Neutrophil (primary cell): ENCODE data around the gene ABLIM2.

Experiments used
- H3K27ac ChIP-seq: fragments of 200-600 bp; sonication (generic); 2 replicates; pipeline ENCODE4 v1.5.1; 2016; ENCODE audit warnings: mild to moderate bottlenecking, moderate library complexity
- H3K27me3 ChIP-seq: fragments of 200-600 bp; sonication (generic); 2 replicates; pipeline ENCODE4 v1.6.0; 2016; ENCODE audit warnings: mild to moderate bottlenecking
- H3K36me3 ChIP-seq: fragments of 200-600 bp; sonication (generic); 2 replicates; pipeline ENCODE4 v1.5.1; 2017
- H3K4me1 ChIP-seq, 2 experiments: fragments of 200-600 bp in 1 of 2; sonication (generic) in 1 of 2; 1 replicate in 1 of 2; 2 replicates in 1 of 2; pipeline versions ENCODE4 v1.5.1 to v1.6.1; 2013 to 2016; ENCODE audit warnings: low read depth in 1 of 2, low read length in 1 of 2, mild to moderate bottlenecking in 1 of 2, moderate library complexity in 1 of 2; ENCODE audit not compliant: control insufficient read depth in 1 of 2, insufficient read depth in 1 of 2
- H3K4me3 ChIP-seq, 2 experiments: fragments of 200-600 bp in 1 of 2; sonication (generic) in 1 of 2; 1 replicate in 1 of 2; 2 replicates in 1 of 2; pipeline ENCODE4 v1.5.1; 2013 to 2016; ENCODE audit warnings: low read depth in 1 of 2, low read length in 1 of 2, mild to moderate bottlenecking in 1 of 2, moderate library complexity in 1 of 2
- H3K9me3 ChIP-seq: fragments of 200-600 bp; sonication (generic); 2 replicates; pipeline ENCODE4 v1.5.1; 2016
- TF ChIP-seq, protein P1 (sequence below): fragments of 200-600 bp; sonication (generic); IDR thresholded peaks from 2 replicates; pipeline ENCODE4 v1.5.1; 2016; ENCODE audit warnings: antibody characterized with exemption

ABLIM2 gene

DNA sequence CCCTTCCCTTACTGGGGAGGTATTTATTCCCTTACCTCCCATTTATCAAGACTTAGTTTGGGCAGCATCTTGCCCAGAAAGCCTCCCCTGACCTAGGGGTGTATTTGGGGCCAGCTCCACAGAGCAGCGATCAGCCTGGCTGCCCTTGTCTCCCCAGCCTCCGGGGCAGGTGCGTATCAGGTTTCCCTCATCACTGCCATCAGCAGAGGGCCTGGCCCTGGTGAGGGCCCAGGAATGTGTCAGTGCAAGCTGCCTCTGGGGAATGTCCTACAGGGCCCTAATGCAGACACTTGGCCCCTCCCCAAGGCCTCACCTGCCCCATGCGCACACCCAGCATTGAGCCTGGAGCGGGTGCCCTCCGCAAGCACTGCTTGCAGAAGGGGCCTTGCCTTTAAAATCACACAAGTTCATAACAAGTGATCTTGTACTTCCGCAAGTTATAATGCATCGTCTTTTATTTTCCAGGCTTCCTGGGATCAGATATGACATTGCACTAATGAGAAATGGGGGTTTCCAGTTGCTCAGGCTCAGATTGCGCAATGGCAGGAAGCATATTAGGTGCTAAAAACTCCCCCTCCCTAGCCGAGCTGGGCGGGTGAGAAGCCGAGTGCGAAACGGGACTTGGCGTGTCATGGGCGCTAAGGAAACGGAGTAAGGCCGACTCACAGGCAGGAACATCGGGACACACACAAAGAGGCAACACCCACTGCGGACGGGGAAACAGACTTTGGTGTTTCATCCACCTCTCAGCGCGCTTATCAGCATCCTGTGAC lies 193.5 kb downstream of the ABLIM2 start:
- TF ChIP-seq, protein P1, sequence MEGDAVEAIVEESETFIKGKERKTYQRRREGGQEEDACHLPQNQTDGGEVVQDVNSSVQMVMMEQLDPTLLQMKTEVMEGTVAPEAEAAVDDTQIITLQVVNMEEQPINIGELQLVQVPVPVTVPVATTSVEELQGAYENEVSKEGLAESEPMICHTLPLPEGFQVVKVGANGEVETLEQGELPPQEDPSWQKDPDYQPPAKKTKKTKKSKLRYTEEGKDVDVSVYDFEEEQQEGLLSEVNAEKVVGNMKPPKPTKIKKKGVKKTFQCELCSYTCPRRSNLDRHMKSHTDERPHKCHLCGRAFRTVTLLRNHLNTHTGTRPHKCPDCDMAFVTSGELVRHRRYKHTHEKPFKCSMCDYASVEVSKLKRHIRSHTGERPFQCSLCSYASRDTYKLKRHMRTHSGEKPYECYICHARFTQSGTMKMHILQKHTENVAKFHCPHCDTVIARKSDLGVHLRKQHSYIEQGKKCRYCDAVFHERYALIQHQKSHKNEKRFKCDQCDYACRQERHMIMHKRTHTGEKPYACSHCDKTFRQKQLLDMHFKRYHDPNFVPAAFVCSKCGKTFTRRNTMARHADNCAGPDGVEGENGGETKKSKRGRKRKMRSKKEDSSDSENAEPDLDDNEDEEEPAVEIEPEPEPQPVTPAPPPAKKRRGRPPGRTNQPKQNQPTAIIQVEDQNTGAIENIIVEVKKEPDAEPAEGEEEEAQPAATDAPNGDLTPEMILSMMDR, result no peak
- Histone ChIP-seq H3K4me1 (no peaks in the 10 kb centered on the region), H3K4me3 (no peak overlapping the region), H3K27me3 (peaks cover 87% of the 10 kb centered on the region), H3K9me3 (no peaks in the 10 kb centered on the region), H3K36me3 (no peaks in the 10 kb centered on the region), H3K27ac (no peak overlapping the region)

DNA sequence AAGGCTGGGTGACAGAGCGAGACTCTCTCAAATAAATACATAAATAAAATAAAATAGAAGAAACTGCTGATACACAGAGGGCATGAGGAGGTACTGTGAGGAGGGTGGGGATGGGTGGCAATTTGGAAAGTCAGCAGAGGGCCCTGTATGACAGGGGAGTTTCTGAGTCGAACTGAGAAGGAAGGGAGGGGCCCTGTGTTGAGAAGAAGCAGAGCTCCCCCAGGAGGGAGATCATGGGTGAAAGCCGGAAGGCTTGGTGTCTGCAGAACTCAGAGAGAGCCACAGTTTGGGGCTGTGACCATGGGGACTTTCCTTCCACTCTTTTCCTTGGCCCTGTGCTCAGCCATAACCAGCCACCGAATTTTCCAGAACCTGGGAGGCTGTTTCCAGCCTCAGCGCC lies 194.2 kb downstream of the ABLIM2 start:
- H3K4me3 ChIP-seq, result no peak overlapping the region
- H3K9me3 ChIP-seq, result no peaks in the 10 kb centered on the region
- TF ChIP-seq, protein P1, result no peak
- H3K4me1 ChIP-seq, result no peaks in the 10 kb centered on the region
- H3K27me3 ChIP-seq, result peaks cover 87% of the 10 kb centered on the region
- no peak overlapping the region for H3K27ac ChIP-seq
- H3K36me3 ChIP-seq, result no peaks in the 10 kb centered on the region

DNA sequence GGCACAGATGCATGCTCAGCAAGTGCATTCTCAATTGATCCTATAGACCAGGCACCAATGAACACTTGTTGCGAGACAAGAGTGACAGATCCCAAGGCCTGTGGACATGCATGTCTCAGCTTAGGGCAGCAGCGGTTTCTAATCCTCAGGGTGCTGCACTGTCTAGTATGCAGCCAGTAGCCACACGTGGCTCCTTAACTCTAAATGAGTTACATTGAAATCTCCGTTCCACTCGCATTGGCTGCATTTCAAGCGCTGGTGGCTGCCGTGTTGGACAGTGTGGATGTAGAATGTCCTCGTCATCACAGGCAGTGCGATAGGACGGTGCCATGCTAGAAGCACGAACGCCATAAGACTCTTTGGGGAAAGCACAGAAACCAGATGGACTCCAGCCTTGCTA lies 194.9 kb downstream of the ABLIM2 start:
- H3K27me3 ChIP-seq, result peaks cover 87% of the 10 kb centered on the region
- no peak overlapping the region for H3K27ac ChIP-seq
- H3K4me1 ChIP-seq, result no peaks in the 10 kb centered on the region
- no peak overlapping the region for H3K4me3 ChIP-seq
- H3K9me3 ChIP-seq, result no peaks in the 10 kb centered on the region
- TF ChIP-seq, protein P1, result no peak
- H3K36me3 ChIP-seq, result no peaks in the 10 kb centered on the region

DNA sequence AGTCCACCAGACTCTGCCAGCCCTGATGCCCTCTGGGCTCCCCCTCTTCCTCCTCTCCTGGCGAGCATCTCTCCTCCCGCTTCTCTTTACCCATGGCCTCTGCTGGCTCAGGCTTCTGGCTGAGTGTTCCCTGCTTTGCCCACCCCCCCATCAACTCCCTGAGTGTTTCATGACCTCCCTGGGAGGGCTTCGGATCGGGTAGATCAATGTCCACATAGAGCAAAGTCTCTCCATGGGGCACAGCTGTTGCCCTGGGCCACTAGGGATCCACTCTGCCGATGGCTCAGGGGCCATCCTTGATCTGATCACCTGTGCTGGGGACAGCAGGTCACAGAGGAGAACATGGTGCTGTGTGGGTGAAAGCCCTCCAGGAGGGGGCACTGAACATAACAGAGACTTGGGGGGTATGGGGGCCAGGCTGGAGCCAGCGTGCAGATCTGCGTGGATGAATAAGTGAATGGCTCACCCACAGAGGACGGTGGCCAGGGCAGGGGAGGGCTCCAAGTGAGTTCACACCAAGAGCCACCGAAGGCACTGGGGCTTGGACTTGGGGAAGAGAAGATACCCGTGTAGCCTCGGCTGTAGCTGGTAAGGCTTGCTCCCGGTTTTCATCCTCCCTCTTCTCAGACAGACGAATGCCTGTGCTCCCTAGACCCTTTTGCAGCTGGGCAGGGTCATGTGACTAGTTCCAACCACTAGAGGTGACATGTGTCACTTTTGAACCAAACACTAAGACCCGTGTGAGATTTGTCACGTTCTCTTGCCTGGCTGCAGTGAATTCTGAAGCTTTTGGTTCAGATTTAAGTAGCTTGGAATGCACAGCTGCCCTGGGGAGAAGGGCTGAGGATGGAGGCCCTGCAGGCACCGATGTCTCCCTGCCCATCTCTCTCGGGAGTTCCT lies 195.8 kb downstream of the ABLIM2 start:
- Histone ChIP-seq H3K27ac (no peak overlapping the region), H3K36me3 (no peaks in the 10 kb centered on the region), H3K9me3 (no peaks in the 10 kb centered on the region), H3K27me3 (peaks cover 87% of the 10 kb centered on the region), H3K4me1 (no peaks in the 10 kb centered on the region), H3K4me3 (no peak overlapping the region)
- TF ChIP-seq, protein P1, result no peak

DNA sequence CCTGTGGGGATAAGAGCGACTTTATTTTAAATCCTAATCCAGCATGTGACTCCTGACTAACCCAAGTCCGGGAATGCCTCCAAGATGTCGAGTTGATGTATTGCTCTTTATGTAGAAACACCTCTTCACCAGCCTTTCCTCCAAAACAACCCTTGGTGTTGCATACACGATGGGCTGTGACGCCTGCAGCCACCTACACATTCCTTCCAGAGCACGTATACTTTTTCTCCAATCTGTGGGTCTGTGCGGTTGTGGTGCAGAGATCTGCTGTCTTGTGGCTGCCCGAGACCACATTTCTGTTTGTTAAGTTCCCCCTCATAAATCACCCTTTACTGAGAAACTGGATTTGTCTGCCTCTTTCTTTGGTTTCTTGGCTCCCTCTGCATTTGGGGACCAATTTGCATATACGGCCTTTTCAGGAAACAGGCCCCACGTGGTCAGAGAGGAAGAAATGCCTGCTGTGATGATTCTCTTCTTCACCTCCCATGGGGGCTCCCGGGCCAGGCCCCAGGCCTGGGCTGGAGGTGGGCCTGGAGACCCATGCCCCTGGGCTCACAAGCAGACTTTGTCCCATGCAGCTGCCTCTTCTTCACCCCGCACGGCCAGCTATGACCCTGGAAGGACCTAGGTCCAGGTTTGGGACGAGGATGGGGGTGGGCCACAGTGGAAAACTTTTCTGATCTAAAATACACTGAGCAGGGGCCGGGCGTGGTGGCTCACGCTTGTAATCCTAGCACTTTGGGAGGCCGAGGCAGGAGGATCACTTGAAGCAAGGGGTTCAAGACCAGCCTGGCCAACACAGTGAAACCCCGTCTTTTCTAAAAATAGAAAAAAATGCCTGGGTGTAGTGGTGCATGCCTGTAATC lies 197.6 kb downstream of the ABLIM2 start:
- no peaks in the 10 kb centered on the region for H3K4me1 ChIP-seq
- H3K9me3 ChIP-seq, result no peaks in the 10 kb centered on the region
- no peak overlapping the region for H3K27ac ChIP-seq
- H3K4me3 ChIP-seq, result no peak overlapping the region
- TF ChIP-seq, protein P1, result no peak
- peaks cover 87% of the 10 kb centered on the region for H3K27me3 ChIP-seq
- H3K36me3 ChIP-seq, result no peaks in the 10 kb centered on the region
